GM19328 (cell line): ENCODE data around the gene C10orf105.

Experiments
- ATAC-seq: cut with Tn5 transposase; IDR thresholded peaks from one replicate; pipeline ENCODE4 v1.9.1; 2021; ENCODE audit warnings: mild to moderate bottlenecking, moderate library complexity; ENCODE audit not compliant: unreplicated experiment

Gene C10orf105

GRCh38 chr10:71718165-71718698, 1.3 kb downstream of the C10orf105 start:
- no peak for ATAC-seq

DNA sequence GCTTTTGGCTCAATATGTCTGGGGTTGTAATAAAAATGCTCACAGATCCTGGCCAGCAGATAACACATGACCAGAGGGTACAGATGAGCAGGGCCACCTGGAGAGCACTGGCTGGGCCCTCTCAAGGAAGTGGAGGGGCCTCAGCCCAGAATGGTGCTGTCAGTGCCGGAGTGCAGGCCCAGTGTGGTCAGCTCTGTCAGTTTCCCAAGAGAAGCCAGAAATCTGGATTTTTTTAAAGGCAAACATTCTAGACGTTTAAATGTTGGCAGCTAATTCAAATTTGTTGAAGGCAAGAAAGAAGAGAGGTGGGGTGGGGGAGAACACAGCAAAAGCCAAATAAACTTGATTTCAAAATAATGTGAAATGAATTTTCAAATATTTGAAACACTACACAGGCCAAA, 2.0 kb downstream of the C10orf105 start:
- no peak for ATAC-seq

DNA sequence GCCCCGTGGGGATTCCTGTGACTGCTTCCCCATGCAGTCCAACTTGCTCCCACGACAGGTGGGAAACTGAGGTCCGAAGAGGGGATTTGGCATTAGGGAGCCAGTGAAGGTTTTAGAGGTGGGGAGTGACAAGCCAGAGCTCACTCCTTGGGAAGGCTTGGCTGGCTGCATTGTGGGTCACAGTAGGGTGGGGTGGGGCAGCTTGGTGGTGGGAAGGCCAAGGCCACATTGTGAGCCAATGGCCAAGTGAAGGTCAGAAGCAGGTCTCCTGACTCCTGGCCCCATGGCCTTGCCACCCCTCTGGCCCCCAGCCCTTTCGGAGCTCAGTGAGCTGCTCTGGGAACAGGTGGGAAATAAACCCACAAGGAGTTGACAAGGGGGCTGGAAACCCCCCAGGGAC, 2.5 kb downstream of the C10orf105 start:
- no peak for ATAC-seq

DNA sequence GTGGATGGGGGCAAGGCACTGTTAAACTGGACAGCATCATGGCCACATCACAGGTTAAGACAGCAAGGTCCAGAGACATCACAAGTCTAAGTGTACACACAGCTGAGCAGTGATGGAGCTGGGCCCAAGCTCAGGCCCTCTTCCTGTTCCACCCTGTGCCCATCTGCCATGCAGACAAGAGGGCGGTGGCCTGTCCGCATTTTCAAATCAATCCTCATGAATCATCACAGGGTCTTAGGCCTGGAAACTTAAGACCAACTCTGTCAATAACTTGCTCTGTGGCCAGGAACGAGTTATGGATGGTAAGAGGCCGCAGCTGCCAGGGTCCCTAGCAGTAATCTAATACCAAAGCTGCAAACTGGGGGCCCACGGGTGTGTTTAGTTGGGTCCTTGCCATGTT, 3.2 kb downstream of the C10orf105 start:
- no peak for ATAC-seq

- no peak for ATAC-seq
These were observed 3.7 kb downstream of the C10orf105 start for GRCh38 chr10:71715860-71716259.

DNA sequence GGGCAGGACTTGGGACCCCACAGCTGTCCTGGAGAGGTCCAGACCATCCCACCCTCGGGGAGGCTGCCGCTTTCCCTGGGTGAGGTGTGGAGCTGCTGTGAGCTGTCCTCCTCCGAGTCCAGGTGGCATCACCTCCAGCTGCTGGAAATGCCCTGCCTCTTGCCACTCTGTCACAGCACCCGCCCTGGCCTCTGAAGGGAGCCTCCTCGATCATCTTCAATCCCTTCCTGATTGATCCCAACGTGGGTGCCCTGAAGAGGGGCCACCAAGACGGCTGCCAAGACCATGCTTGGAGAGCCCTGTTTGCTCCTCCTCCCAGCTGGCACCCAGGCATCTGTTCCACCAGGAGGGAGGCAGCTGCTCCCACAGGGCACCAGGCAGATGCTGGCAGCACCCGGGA, 4.6 kb downstream of the C10orf105 start:
- ATAC-seq = no peak

GRCh38 chr10:71714592-71714991, 5.0 kb downstream of the C10orf105 start:
- ATAC-seq = no peak

DNA sequence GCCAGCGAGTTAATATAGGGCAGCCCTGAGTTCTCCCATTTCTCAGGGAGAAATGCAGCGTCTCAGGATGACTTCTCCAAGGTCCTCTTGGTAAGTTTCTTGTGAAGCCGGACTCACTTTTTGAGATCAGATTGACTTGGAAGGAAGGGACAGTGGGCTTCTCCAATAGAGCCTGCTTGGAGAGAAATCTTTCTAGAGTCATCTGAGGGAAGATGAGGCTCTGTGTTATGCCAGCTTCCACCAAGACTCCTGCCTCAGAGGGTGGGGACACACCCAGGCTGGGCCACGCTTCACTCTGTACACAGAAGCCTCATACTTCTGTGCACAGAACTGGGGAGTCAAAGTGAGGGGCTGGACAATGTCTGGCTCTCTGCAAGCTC, 5.6 kb downstream of the C10orf105 start:
- ATAC-seq = no peak

DNA sequence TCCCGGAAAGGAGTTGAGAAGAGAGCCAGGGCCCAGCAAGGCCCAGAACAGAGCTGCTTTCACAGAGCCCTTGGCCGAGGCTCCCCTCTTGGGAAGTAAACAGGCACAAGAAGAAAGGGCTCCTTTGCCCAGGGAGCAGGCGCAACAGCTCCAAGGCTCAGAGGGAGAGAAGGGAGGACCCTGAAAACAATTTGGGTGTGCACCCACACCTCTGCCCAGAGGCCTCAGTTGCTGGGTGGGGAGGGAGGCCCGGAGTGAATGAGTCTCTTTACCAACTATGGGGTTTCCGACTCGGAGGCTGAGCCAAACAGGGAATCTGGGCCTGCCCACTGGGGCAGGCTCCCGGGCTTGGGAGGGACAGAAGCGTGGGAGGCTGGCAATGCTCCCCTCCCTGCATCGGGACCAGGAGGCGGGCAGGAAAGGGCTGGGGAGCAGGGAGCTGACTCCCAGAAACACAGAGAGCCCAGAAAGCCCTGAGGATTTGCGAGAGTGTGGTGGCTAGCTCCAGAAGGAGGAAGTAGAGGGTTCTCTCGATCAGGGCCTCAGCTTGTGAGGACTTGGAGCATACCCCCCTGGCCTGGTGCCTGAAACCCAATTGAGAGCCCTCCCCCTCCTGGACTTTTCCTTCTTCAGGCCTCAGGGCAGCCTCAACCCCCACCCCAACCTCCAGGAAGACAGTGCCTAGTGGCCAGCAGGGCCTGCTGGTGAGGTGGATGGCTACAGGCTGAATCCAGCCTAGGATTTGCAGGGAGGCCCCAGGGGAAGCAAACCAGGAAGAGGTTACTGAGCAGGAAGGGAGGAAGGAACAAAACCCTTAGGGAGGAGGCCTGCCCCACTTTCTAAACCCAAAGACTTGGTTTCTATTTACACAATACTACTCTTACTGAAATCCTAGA, 6.2 kb downstream of the C10orf105 start:
- ATAC-seq = no peak

DNA sequence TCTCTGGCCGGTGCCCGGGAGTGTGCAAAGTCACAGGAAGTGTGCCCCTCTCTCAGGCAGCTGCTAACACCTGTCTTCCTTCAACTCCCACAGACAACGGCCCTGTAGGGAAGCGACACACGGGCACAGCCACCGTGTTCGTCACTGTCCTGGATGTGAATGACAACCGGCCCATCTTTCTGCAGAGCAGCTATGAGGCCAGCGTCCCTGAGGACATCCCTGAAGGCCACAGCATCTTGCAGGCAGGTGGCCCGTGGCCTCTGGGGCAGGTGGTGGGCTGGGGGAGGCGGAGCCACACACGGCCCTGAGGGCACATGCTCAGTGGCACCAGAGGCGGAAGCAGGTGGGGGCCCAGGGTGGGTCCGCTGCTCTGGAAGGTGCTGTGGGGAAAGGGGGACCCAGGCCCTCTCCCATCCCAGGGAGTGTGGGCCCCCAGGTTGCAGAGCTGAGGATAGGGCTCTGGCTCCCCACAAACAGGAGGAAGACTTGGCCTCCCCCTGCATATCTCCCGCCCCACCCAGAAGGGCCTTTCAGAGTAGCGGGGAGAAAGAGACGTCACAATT, 6.9 kb downstream of the C10orf105 start:
- ATAC-seq = no peak

DNA sequence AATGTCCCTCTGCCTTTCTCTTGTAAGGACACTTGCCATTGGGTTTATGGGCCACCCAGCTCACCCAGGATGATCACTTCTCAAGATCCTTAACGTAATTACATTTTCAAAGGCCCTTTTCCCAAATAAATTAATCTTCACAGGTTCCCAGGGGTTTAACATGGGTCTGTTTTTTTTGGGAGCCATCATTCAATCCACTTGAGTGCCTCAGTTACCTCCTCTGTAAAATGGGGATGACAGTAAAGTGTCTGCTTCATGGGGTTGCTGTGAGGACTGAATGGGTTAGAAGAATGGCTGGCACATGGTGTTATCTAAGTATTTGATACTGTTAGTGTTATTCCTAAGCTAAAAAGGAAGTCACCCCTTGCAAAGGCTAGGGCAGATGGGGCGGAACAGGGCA, 7.4 kb downstream of the C10orf105 start:
- ATAC-seq = no peak

GRCh38 chr10:71711052-71711623, 8.4 kb downstream of the C10orf105 start:
- no peak for ATAC-seq

DNA sequence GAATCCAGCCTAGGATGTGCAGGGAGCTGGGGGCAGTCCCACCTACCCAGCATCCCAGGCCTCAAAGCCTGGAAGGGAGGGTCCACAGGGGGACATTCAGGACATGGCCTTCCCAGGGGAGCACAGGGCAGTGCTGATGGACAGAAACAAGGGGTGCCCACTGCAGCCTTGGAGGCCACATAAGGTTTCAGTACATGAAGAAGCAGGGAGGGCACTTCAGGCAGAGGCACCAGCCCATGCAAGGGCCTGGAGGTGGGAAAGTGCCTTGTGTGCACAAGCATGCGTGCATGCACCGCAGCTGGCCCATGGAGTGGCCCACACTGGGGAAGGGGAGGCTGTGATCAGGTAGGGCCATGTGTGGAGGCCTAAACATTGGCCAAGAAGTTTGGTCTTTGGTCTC, 9.1 kb downstream of the C10orf105 start:
- ATAC-seq = no peak

- ATAC-seq = no peak
These were observed 10.4 kb downstream of the C10orf105 start for GRCh38 chr10:71708897-71709882.

DNA sequence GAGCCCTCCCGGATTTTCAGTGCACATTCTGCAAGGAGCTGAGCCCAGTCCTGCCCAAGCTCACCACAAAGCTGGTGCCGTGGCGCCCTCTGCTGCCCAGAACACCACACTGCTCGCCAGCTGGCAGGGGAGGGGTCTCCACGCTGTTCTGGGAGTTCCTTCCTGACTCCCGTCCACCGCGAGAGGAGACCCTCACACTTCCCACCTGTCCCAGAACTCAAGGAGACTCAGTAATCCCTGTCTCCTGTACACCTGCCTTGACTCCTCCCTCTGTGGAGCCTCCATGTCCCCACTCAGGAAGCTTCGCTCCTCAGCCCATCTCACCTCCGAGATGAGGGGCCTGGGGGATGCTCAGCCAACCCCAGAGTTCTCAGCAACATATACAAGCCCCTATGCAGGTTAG, 11.3 kb downstream of the C10orf105 start:
- ATAC-seq = no peak

DNA sequence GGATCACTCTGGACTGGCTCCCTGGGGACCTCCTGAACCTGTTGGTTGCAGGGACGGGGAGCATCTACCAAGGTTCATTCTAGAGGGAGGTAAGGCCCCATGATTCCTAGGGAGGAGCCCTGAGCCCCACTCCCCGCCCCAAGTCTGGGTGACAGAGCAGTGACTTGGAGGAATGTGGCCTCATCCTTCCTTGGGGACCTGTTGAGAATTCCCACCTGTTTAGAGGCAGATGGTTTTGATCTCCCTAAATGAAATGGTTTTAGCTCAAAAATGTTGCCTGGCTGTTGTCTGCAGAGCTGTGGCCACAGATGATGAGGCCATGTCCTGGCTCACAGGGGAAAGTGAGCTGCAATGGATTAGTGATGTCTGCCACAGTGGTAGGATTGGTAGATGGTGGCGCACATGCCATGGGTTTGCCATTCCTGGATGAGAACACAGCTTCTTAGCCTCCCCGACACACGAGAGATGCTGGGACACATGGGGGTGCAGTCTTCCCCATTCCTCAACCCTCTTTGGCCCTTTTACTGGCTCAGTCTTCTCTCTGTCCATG, 12.3 kb downstream of the C10orf105 start:
- ATAC-seq = no peak

GRCh38 chr10:71706216-71707121, 13.1 kb downstream of the C10orf105 start:
- ATAC-seq = no peak

GRCh38 chr10:71705582-71705981, 14.0 kb downstream of the C10orf105 start:
- no peak for ATAC-seq

DNA sequence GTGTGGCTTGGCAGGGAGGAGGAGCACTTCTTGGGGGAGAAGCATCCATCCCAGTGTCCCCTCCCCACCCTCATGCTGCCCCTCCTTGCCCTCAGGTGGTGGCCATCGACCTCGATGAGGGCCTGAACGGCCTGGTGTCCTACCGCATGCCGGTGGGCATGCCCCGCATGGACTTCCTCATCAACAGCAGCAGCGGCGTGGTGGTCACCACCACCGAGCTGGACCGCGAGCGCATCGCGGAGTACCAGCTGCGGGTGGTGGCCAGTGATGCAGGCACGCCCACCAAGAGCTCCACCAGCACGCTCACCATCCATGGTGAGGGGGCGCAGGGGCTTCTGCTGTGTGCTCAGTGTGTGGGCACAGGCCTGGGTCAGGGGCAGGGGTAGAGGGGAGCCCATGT, 14.8 kb downstream of the C10orf105 start:
- ATAC-seq = no peak
